Vagina (tissue), 2 donors: ENCODE measurements around the gene ZNF622. TPM values are rescaled to one million over a fixed set of nuclear protein-coding genes. Genes with fewer than 3 reads are reported as not detected.
"Not testable (repeated sequence)": the region's sequence is repeated elsewhere in the genome, so short reads cannot be mapped to it uniquely, and the experiment has no call there.

ENCODE experiments used
- DNase-seq, 2 donors: peaks; one replicate each; pipeline ENCODE4 v3.0.0-alpha.2; 2017; ENCODE audit errors: extremely low spot score in 2 of 2
- H3K27ac ChIP-seq: fragments of 200-600 bp; sonication (generic); one replicate; pipeline ENCODE4 v1.5.1; 2019
- H3K27me3 ChIP-seq: fragments of 200-600 bp; sonication (generic); one replicate; pipeline ENCODE4 v1.5.1; 2019
- H3K36me3 ChIP-seq, 2 donors: fragments of 200-600 bp; sonication (generic); one replicate each; pipeline ENCODE4 v1.5.1; 2017 to 2019
- H3K4me1 ChIP-seq: fragments of 200-600 bp; sonication (generic); one replicate; pipeline ENCODE4 v1.5.1; 2019
- H3K4me3 ChIP-seq, 2 donors: fragments of 200-600 bp; sonication (generic); 1 replicate in 1 of 2; 2 replicates in 1 of 2; pipeline ENCODE4 v1.5.1; 2016 to 2019
- H3K9me3 ChIP-seq: fragments of 200-600 bp; sonication (generic); one replicate; pipeline ENCODE4 v1.5.1; 2019
- POLR2A ChIP-seq, 2 donors: fragments of 450-650 bp; IDR thresholded peaks; one replicate each; pipeline ENCODE4 v1.6.1; 2017; ENCODE audit warnings: antibody characterized with exemption in 2 of 2, mild to moderate bottlenecking in 2 of 2, moderate library complexity in 2 of 2
- POLR2AphosphoS5 ChIP-seq, 2 donors: sonication (generic); formaldehyde crosslinking; IDR thresholded peaks; one replicate each; pipeline ENCODE4 v1.9.0; 2017; ENCODE audit warnings: antibody characterized with exemption in 2 of 2, mild to moderate bottlenecking in 2 of 2, low read depth in 1 of 2; ENCODE audit not compliant: insufficient read depth in 1 of 2
- intact Hi-C: fragments of 100-400 bp; cut with DNase I; formaldehyde crosslinking; loops from one replicate; pipeline ENCODE4 v1.15.1; 2023
- total RNA-seq: library from RNA; depleted of rRNA; stranded (reverse); fragments of >200 nt; gene quantifications from one replicate; pipeline ENCODE4 v1.2.3, GENCODE V29; 2016
- TF ChIP-seq, protein P1 (sequence below), 3 experiments: fragments of 450-650 bp in 2 of 3; fragments of 200-600 bp in 1 of 3; sonication (generic) in 1 of 3; IDR thresholded peaks; one replicate each; pipeline ENCODE4 v1.5.1; 2017 to 2019; ENCODE audit warnings: antibody characterized with exemption in 3 of 3, mild to moderate bottlenecking in 2 of 3, moderate library complexity in 2 of 3

ZNF622 gene
- total RNA-seq, 1 donor from 2014 or later: 19.4 TPM

DNA sequence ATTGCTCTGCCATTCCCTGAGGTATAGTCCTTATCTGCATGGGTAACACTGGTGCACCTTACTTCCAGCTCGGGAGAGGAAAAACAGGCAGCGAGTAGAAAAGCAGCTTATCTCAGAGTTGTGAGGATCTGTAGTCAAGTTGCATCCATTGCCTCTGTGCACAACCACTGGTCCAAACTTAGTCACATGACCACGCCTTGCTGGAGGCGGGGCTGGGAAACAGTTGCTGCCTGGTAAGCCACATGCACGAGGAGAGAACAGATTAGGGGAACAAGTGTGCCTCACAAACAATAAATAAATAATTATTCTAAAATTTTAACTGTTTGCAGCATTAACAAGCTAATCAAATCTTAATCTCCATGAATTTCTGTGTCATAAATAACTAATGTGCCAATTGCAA lies 18.6 kb downstream of the ZNF622 start:
- DNase-seq: no peak
- H3K4me1 ChIP-seq: no peaks in the 10 kb centered on the region
- TF ChIP-seq POLR2A (IDR thresholded peaks at IDR 0.05): no peak
- TF ChIP-seq, protein P1, sequence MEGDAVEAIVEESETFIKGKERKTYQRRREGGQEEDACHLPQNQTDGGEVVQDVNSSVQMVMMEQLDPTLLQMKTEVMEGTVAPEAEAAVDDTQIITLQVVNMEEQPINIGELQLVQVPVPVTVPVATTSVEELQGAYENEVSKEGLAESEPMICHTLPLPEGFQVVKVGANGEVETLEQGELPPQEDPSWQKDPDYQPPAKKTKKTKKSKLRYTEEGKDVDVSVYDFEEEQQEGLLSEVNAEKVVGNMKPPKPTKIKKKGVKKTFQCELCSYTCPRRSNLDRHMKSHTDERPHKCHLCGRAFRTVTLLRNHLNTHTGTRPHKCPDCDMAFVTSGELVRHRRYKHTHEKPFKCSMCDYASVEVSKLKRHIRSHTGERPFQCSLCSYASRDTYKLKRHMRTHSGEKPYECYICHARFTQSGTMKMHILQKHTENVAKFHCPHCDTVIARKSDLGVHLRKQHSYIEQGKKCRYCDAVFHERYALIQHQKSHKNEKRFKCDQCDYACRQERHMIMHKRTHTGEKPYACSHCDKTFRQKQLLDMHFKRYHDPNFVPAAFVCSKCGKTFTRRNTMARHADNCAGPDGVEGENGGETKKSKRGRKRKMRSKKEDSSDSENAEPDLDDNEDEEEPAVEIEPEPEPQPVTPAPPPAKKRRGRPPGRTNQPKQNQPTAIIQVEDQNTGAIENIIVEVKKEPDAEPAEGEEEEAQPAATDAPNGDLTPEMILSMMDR (IDR thresholded peaks at IDR 0.05): no peak
- TF ChIP-seq POLR2AphosphoS5 (IDR thresholded peaks at IDR 0.05; ENCODE audit: insufficient read depth in 1 of 2, low read depth in 1 of 2): no peak

GRCh38 chr5:16437977-16438376 lies 27.6 kb downstream of the ZNF622 start:
- Histone ChIP-seq H3K4me1 (no peaks in the 10 kb centered on the region), H3K36me3 (no peaks in the 10 kb centered on the region), H3K27ac (no peak overlapping the region), H3K4me3 (no peak overlapping the region), H3K9me3 (no peaks in the 10 kb centered on the region), H3K27me3 (no peaks in the 10 kb centered on the region)
- TF ChIP-seq, protein P1 (IDR thresholded peaks at IDR 0.05): no peak
- TF ChIP-seq POLR2AphosphoS5 (IDR thresholded peaks at IDR 0.05; ENCODE audit: insufficient read depth in 1 of 2, low read depth in 1 of 2) (no peak), POLR2A (IDR thresholded peaks at IDR 0.05) (no peak)
- intact Hi-C loops: no loop called here
- no peak for DNase-seq

More for the DNA sequence above, 18.6 kb downstream of the ZNF622 start:
- Histone ChIP-seq H3K27ac (no peak overlapping the region), H3K9me3 (no peaks in the 10 kb centered on the region), H3K4me3 (no peak overlapping the region), H3K27me3 (no peaks in the 10 kb centered on the region), H3K36me3 (peaks cover 0 to 39% of the 10 kb centered on the region in 2 donors)
- intact Hi-C loops: no loop called here

- H3K27ac ChIP-seq, H3K4me3 ChIP-seq, H3K27me3 ChIP-seq, H3K9me3 ChIP-seq, intact Hi-C loops, DNase-seq, H3K36me3 ChIP-seq, H3K4me1 ChIP-seq: not testable (repeated sequence)
Measured at GRCh38 chr5:16436065-16436682, 29.4 kb downstream of the ZNF622 start.

- no peaks in the 10 kb centered on the region for H3K9me3 ChIP-seq
- no peaks in the 10 kb centered on the region for H3K4me1 ChIP-seq
- DNase-seq: no peak
- no peak overlapping the region for H3K27ac ChIP-seq
- H3K36me3 ChIP-seq: no peaks in the 10 kb centered on the region
- H3K27me3 ChIP-seq: no peaks in the 10 kb centered on the region
- intact Hi-C loops: no loop called here
- TF ChIP-seq POLR2A (IDR thresholded peaks at IDR 0.05) (no peak), POLR2AphosphoS5 (IDR thresholded peaks at IDR 0.05; ENCODE audit: insufficient read depth in 1 of 2, low read depth in 1 of 2) (no peak)
- no peak overlapping the region for H3K4me3 ChIP-seq
Measured at GRCh38 chr5:16431490-16431889, 34.1 kb downstream of the ZNF622 start.

DNA sequence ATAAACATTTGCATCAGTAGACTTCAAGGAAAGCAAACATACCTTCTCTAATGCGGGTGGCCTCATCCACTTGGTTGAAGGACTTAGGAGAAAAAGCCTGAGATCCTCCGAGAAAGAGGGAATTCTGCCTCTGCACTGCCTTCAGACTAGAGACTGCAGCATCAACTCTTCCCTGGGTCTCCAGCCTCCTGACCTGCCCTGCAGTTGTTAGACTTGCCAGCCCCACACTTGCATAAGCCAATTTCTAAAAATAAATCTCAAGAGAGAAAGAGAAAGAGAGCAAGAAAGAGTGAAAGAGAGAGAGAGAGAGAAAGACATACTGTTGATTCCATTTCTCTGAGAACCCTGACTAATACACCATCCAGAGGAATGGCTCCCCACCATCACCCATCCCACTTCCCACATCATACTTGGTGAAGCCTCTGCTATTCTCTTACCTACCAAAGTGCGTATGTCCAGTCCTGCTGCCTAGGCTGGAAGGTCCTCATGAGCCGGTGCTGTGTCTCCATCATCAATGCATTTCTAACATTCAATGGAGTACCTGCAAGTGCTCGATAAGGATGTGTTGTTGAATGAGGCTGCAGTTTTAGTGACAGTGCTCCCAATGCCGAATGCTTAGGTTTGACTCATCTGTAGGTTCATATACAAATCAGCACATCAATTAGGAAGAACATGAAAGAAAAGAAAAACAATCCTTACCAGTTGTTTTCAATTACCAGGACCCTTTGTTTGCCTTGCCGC lies 35.1 kb downstream of the ZNF622 start:
- Histone ChIP-seq H3K36me3 (no peaks in the 10 kb centered on the region), H3K9me3 (no peaks in the 10 kb centered on the region), H3K27me3 (no peaks in the 10 kb centered on the region), H3K4me3 (no peak overlapping the region), H3K27ac (no peak overlapping the region), H3K4me1 (no peaks in the 10 kb centered on the region)
- intact Hi-C loops: no loop called here
- DNase-seq: no peak
- TF ChIP-seq POLR2AphosphoS5 (IDR thresholded peaks at IDR 0.05; ENCODE audit: insufficient read depth in 1 of 2, low read depth in 1 of 2) (no peak), POLR2A (IDR thresholded peaks at IDR 0.05) (no peak)
- TF ChIP-seq, protein P1 (IDR thresholded peaks at IDR 0.05): no peak

DNA sequence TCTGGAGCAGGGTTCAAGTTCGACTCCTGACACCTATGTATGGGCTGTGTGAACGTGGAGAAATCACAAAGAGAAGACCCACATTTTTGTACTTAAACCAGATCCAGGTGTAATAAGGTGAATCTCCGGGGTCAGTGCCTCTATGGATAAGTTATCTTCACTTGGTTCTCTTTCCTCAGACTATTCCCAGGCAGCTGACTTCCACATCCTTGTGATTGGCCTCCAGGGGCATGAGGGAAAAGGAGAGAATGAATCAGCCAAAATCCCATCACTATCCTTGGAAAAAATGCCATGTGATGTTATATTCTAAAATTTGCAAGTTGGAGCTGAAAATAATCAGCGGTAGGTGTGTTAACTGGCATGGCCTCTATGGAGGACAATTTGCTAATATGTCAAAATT lies 37.2 kb downstream of the ZNF622 start:
- intact Hi-C loops: no loop called here
- no peak for DNase-seq
- H3K27me3 ChIP-seq: no peaks in the 10 kb centered on the region
- no peak for TF ChIP-seq POLR2AphosphoS5 (IDR thresholded peaks at IDR 0.05; ENCODE audit: insufficient read depth in 1 of 2, low read depth in 1 of 2)
- no peak for TF ChIP-seq POLR2A (IDR thresholded peaks at IDR 0.05)
- TF ChIP-seq, protein P1 (IDR thresholded peaks at IDR 0.05): no peak
- no peaks in the 10 kb centered on the region for H3K4me1 ChIP-seq
- H3K36me3 ChIP-seq: no peaks in the 10 kb centered on the region
- no peak overlapping the region for H3K4me3 ChIP-seq
- no peak overlapping the region for H3K27ac ChIP-seq
- no peaks in the 10 kb centered on the region for H3K9me3 ChIP-seq
